Measurements from ENCODE around the gene RBM18.

Gene RBM18

DNA sequence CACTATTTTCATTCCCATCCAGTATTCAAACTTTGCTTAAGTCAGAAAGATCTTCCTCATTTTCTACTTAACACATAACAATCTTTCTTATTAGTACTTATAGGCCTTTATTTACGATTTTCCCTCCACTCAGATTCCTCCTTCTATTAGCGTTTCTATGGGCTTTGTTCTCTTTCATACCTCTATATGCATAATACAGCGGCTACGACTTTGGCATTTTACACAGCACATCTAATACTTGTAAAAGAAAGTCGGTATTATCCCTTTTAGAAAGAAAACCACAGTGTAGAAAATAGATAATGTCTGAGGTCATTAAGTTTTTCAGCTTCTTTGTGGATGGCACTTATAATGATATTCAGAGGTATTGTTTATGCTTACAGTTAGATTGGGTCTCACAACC, 8.4 kb downstream of the RBM18 start:
- no peak for DNase-seq

DNA sequence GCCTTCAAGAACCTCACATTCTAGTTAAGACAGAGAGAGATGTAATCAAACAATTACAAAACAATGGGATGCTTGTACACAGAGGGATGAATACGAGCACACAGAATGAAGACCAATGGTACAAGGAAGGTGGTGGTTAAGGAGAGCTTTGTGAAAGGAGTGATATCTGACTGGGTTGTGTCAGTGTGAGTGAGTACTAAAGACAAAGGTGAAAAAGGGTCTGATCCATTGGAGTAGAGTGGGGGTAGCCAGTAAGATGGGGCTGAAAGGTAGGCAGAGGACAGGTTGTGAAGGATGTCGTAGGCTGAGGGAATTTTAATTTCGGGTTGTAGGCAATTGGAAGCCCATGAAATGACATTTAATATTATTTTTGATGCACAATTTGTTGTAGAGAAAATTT, 9.9 kb downstream of the RBM18 start:
- DNase-seq, result no peak

DNA sequence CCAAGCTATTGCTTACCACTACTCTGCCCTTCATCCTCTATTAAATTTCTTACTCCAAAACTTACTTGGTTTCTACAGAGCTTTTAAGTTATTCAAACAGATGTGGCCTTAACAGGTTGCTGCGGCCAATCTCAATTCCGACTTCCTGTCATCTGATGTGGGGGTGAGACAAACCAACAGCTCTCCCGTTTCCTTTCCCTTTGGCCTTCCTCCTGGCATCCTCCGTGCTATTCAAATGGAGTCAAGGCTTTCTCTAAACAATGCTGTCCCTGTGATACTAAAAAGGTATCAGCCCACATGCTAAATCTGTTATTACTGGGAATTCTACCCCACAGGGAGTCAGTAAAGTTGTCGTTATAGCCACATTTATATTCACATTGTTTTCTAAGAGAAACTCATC, 11.8 kb downstream of the RBM18 start:
- no peak for DNase-seq

DNA sequence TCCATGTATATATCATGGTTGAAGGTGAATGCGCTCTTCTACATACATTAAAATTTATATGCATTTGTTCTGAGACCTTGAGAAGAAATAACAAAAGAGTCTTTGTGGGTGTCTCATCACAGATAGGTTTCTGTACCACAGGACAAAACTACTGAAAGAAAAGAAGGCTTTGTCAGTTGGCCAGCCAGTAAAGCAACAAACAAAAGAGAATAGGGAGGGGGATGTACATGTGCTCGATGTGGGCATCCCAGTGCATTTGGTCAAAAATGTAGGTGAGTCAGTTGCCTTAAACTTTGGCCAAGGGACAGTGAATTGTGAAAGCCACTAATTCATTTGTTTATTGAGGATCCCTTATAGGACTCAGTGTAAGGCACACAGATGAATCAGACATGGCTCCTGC, 13.3 kb downstream of the RBM18 start:
- no peak for DNase-seq

DNA sequence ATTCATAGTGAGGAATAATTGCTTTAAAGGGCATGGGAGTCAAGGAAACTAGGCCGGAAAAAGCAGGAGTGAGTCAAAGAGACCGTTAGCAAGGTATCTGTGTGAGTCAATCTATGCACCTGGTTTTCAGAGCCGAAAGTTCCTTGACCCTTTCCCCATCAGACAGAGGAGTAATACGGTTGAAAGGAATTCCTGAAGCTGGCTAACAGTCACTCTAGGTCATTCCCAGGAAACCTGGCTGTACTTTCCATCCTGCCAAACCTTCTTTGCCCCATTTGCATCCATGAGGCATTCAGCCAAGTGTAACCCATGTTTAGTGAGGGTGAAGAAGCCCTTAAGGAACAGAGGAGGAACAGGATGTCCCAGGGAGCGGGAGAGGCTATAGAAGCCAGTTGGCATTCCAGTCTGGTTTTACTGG, 16.2 kb downstream of the RBM18 start:
- DNase-seq, result no peak

DNA sequence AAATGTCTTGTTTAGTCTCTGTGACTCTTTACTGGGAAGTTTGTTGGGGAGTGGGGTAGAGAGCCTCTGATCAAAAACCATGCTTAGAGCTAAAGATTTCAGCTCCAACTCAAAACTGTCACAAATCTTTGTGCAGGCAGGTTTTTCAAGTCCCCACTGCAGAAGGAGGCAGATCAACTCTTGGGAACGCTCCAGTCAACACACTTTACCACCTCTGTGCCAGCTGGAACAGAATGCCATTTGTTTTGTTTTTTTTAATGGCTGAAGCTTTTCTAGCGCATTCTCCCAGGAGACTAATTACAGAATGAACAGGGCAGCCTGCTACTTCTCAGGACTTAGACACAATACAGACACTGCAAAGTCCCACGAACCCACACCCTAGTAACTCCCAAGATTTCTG, 18.0 kb downstream of the RBM18 start:
- no peak for DNase-seq

DNA sequence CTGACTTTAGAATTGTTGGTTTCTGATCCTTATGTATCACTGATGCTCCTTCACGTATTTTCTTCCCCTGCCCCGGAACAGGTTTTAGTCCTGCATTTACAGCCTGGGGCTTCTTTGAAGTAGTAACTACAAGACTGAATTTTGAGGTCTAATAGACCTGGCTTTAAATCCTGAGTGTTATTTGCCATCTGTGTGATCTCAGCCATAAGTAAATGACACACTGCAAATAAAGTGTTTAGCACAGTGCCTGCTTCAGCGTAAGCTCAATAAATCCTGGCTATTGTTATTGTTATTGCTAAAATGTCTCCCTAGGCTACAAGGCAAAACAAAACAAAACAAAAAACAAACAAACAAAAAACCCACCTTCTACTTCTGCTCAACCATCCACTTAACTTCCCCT, 20.3 kb downstream of the RBM18 start:
- no peak for DNase-seq

DNA sequence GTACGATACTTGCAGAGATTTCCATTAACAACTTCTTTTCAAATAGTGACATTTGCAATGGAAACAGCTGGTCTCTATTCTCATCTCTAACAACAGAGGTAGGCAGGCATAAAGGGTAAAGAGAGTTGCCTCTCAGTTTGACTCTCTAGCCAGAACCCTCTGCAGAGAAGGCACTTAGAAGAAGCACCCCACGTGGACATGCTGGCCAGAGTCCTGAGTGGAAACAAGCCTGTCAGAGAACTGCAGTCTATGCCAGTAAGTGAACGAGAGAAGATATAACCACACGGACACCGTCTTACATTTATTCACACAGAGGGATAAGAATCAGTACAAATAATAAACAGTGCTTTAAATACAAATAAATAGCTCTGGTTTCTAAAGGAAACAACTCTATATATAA, 24.9 kb downstream of the RBM18 start:
- no peak for DNase-seq

DNA sequence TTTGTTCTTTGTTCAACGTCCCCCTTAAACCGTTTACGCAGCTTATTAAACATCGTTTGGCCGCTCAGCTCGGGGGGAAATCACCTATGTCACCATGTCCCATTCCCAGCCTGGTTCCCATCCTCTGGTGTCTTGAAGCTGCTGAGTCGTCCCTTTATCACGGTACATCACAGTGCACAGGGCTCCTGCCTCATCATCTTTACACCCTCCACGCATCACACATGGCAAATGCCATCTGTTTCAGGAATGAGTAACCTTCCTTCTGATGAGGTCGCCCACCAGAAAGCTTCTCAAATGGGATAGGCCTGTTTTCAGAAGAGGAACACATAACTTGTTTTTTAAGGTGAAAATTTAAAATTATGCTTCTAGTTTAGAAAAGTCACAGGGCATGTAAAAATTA, 28.0 kb downstream of the RBM18 start:
- DNase-seq, result no peak

DNA sequence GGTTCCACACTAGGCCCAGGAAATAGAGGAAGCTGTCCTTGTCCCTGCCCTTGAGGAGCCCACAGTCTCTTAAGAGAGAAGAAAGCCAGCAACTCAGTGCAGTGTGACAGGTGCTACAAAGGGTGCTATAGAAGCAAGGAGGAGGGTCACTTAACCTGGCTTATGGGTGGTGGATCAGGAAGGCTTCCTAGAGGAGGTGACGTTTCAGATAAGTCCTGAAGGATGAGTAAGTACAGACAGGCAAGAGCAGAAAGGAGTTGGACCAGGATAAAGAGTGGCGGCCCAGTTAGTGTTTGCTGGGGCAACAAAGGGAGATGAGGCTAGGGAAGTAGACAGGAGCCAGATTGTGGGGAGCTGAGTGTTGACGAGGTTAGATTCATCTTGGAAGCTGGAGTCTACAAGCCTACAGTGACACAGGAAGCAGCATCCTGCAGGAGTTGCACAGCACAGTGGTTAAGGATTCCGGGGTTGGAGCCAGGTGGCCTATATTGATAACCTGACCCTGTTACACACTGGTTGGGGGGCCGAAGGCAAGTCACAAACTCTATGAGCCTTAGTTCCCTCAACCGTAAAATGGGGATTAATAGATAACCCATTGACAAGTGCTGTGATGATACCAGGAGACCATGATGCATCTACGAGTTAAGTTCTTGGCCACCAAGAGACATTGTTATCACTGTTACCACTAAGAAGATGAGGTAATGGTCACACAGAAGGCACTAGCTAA, 30.5 kb downstream of the RBM18 start:
- no peak for DNase-seq

DNA sequence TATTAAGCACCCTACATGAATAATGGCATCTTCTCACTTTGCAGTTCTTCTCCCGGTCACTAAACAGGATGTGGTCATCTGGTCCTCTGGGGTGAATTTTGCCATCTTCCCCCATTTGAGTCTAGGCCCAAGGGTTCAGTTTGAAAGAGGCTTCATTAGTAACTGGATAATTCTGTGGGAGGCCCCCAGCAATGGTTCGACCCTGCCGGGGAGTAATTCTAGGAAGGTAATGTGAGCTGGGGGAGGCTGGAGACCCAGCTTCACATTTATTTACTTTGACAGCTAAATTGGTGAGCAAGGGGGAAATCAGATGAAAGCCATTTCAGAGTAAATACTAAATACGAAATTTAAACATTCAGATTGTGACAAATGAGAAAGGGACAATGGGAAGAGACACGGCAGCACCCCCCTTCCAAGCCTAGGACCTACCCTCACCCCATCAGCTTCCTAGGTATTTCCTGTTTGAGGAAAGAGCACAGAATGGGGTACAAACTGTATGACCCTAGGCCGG, 31.8 kb downstream of the RBM18 start:
- DNase-seq, result no peak

DNA sequence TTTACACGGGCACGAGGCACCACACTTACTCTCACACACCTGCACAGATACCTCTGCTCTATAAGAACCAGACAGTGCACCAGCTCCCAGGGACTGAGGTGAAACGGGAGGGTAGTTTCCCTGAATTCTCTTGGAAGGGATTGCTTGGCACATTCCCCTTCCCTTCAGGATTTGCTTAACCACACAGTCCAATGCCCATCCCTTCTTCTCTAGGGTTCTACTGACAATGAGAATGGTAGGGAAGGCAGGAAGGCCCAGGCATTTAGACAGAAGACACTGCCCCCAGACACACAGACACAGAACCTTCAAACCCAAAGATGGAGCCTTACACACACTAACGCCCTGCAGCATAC, 35.2 kb downstream of the RBM18 start:
- DNase-seq, result no peak

DNA sequence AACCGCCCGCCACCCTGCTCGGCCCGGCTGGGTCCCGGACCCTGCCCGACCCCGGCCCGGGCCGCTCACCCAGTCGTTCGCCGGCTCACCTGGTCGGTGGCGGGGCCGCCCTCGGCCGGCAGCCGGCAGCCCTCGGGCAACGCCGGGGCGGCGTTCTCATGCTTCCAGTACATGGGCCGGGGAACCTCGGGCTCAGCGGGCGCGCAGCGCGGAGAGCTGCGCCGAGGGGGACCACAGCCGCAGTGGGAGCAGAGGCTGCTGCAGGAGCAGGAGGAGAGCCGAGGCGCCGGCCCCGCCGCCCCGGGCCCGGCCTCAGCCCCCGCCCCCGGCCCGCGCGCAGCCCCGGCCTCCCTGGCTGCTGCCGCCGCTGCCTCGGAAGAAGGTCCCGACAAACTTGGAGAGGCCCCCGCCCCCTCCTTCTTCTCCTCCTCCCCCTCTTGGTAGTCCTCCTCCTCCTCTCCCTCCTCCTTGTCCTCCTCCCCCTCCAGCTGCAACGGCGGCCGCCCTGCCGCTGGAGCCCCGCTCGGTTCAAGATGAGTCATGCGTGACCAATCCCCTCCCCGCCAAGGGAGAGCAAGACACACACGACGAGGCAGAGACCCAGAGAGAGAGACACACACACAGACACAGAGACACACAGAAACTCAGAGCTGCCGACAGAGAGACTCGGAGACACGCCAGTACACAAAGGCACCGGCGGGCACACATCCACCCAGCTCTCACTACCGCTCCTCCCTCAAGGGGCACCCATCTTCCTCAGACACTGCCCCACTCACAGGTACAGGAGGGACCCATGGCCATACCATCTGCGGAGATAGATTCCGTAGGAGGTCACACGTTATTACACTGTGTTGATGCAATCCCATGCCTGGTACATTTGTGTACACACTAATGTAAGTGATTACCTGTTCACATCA, 35.8 kb downstream of the RBM18 start, which contains the start of gene LHX6:
TSS of gene LHX6 (minus strand) at position 390 of the 917 bp plus-strand sequence. CDS start at position 173, 217 bp downstream.
- DNase-seq, result no peak

DNA sequence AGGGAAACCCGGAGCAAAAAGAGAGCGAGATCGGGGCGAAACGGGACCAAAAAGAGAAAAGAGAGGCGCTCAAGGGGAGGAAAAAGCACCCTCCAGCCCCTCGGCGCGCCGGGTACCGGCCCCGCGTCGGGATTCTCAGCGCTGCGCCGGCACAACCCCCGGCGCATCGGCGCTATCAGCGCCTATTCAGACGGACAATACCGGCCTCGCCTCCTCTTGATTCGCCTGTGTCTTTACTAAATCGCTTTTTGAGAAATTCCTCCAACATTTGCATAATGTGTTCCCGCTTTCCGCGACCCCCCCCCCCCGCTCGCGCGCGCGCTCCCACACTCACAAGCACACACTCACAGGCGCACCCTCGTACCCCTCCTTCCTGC, 36.5 kb downstream of the RBM18 start:
- DNase-seq, result no peak

DNA sequence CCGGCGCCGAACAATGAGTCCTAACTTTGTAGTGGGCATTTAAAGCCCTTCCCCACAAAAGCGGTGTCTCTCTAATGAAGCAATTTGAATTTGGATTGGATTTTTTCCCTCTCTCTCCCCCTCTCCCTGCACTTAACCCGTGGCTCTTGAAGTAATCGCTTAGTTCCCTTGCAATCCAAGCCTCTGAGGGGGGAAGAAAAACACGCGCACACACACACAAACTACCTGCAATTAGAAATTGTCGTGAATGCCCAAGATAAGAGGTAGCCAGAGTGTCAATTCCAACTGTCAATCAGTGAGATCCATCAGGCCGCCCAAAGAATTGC, 37.1 kb downstream of the RBM18 start:
- DNase-seq, result peak; percentile 55

DNA sequence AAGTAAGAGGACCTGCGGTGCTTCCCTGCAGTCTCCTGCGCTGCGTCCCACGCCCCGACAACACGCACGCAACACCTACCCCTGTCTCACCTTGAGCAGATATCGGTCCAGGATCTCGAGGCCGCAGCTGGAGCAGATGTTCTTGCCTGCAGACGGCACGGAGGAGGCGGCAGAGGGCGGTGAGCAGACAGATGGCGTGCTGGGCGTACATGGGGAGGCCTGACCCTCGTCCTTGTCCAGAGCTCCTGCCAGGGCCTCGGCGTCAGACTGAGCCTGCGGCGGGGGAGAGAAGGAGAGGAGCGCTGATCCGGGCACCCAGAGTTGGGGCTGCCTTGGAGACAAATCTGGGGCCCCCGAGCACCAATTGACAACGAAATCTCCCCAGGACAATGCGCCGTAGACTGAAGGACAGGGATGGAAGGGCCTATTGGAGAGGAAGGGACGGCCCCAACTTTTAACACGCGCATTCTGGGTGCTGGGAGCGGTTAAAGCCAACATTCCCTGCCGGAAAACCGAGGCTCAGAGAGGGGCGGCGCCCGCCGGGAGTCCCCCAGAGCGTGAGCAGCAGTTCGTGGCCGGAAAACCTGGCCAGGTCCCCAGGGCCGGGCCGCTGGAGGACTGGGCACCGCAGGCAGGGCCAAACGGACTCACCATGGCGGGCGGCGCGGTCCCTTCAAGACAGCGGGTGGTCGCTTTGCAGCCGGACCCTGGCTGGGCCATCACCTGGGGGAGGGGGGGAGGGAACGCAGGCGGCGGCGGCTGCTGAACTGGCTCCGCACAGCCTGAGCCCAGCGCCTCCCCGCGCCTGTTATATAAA, 37.7 kb downstream of the RBM18 start:
- DNase-seq, result no peak

DNA sequence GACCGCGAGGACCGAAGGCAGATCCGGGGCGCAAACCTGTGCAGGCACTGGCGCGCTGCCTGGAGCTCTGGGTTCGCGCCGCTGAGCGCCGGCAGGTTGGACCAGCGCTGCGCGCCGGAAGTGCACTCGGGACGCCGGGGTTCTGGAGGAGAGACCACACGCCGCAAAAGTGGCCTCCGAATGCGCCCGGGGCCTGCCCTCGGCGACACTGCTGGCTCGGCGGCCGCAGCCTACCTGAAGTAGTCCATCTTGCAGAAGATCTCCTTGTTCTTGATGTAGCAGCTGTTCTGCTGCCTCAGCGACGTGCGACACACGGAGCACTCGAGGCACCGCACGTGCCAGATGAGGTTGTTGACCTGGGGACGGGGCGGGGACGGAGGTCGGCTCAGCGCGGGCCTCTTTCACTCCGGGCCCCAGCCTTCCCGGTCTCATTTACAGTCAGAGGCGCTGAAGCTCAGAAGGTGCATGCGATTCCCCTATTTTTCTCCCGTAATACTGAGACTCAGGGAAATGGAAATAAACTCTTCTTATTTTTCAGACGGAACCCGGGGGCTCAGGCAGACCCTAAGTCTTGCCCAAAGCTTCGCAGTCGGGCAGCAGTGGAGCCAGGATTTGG, 38.4 kb downstream of the RBM18 start:
- no peak for DNase-seq

DNA sequence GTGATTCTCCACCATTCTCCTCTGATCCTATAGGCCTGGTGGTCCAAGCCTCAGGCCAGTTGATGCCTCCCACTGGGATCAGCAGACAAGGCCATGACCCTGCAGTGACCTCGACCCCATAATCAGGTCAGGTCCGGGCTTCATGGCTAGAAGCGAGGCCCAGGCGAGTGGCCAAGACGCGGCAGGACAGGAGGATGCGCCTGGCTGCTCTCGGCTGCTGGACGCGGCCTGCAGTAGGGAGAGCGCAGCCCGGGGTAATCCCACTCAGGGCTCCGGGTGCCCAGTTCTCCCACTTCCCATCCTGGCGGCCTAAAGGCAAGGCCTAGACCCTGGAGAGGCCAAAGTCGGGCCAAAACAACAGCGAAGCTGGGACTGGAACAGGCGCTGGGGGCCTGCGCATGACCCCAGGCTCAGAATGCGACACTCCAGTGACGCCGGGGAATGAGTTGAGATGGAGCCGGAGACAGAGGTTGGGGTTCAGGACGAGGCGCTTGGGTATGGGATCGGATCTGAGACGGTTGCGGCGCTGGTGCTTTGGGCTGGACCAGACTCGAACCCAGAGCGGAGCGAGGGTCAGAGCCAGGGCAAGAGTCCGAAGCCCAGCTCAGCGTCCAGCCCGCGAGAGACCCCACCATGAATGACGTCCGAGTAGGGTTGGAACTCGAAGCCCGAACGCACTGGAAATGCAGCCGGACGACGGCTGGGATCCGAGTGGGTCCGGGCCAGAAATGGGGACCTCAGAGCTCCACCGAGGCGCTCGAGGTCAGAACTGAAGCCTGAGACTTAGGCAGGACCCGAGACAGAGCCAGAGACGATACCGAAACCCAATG, 39.1 kb downstream of the RBM18 start:
- no peak for DNase-seq

DNA sequence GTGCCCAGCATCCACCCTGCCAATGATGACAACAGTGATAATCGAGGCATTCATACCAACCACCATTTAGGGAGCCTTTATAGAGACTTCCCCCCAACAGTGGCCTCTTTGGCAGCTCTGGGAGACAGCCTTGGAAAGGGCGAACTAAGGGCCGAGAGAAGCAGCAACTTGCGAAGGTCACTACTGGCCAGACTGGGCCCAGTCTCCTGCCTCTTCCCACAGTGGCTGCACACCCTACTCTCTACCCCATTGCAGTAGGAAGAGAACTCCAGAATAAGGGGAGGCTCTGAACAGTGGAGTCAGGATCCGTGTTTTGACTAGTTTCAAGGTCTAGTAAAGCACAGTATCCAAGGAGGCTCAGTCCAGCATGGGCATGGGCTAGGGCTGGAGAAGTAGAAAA, 41.2 kb downstream of the RBM18 start:
- DNase-seq, result no peak

DNA sequence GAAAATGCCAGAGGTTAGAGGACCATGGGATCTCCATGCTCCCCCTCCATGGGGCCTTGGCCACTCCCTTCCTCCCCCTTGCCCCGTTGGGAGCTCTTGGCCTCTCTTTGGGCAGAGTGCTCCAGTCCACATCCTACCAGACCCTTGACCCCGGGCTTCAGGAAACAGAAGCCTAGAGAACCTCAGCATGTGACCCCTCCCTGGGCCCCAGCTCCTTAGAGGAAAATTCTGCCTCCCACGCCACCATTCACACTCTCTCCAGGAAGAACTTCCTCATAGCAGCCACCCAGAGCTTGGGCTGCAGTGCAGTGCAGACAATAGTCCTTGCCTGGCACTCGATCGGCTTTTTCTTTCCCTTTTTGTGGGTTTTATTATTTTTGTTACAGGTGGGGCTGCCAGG, 41.8 kb downstream of the RBM18 start:
- DNase-seq, result no peak

DNA sequence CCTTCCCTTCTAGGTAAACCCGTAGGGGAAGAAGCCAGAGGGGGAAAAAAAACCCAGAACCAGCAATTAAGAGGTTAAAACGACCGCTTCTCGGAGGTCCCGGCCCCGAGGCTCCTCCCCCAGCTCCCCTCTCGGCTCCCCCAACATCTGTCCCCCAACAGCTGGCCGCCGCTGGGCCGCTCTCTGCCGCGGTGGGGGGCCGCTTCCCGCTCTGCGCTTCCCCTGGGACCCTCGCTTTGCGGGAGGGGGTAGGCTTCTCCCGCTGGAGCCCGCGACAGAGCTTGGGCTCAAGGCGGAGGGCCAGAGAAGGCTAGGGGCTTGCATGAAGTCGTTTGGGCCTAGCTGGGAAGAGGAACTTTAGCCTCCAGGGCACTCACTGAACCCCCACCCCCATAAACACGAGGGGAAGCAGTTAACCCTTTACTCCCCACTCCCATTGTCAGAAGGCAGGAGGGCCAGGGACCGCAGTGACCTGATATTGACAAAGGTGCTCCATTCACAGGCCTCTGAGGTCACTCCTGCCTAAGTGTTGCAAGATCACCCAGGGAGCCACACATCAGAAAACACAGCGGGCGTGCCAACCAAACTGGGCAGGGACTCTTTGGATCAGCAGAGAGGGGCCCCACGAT, 43.3 kb downstream of the RBM18 start:
- no peak for DNase-seq
